ENCODE data around the gene INTS4. TPM values are rescaled to one million over a fixed set of nuclear protein-coding genes. Genes with fewer than 3 reads are reported as not detected.
"Not testable (repeated sequence)": the region's sequence is repeated elsewhere in the genome, so short reads cannot be mapped to it uniquely, and the experiment has no call there.

The INTS4 gene
- total and polyA plus RNA-seq, 2 donors from 2014 or later: 16.7 to 34.6 TPM

DNA sequence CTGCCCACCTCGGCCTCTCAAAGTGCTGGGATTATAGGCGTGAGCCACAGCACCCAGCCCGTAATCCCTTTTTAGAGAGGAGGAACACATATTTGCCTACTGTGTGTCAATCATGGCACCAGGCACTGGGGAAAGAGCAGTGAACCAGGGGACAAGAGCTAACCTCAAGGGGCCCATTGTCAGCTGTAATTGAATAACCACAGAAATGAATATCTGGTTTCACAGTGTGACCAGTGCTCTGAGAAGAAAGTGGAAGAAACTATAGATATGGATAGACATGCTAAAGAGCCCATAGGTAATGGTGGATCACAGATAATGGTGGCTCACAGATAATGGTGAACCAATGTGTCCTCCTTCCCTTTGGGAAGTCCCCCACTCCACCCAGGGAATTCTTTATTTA is 37.2 kb upstream of the INTS4 start:
- Histone ChIP-seq H3K27ac (ENCODE audit: low read depth in 2 of 2, low read length in 2 of 2) (no peak overlapping the region), H3K9me3 (ENCODE audit: control insufficient read depth in 2 of 3, insufficient read depth in 1 of 3, low read length in 3 of 3) (no peaks in the 10 kb centered on the region), H3K36me3 (ENCODE audit: control insufficient read depth in 2 of 3, insufficient read depth in 3 of 3, low read length in 3 of 3) (no peaks in the 10 kb centered on the region), H3K27me3 (ENCODE audit: control insufficient read depth, insufficient read depth, low read length) (no peaks in the 10 kb centered on the region), H3K4me1 (ENCODE audit: control insufficient read depth in 2 of 3, insufficient read depth in 2 of 3, low read depth in 1 of 3, low read length in 3 of 3) (peaks cover 0 to 6% (median 4%) of the 10 kb centered on the region in 3 donors), H3K9ac (ENCODE audit: low read length in 3 of 3) (no peak overlapping the region), H3K4me3 (ENCODE audit: low read length in 3 of 3) (no peak overlapping the region)
- intact Hi-C loops (cut with DNase I): no loop called here
- FAIRE-seq: no peak
- DNase-seq: no peak
- TF ChIP-seq, protein P1, sequence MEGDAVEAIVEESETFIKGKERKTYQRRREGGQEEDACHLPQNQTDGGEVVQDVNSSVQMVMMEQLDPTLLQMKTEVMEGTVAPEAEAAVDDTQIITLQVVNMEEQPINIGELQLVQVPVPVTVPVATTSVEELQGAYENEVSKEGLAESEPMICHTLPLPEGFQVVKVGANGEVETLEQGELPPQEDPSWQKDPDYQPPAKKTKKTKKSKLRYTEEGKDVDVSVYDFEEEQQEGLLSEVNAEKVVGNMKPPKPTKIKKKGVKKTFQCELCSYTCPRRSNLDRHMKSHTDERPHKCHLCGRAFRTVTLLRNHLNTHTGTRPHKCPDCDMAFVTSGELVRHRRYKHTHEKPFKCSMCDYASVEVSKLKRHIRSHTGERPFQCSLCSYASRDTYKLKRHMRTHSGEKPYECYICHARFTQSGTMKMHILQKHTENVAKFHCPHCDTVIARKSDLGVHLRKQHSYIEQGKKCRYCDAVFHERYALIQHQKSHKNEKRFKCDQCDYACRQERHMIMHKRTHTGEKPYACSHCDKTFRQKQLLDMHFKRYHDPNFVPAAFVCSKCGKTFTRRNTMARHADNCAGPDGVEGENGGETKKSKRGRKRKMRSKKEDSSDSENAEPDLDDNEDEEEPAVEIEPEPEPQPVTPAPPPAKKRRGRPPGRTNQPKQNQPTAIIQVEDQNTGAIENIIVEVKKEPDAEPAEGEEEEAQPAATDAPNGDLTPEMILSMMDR (IDR thresholded peaks at IDR 0.05; ENCODE audit: borderline replicate concordance, extremely low read depth, insufficient read depth): no peak

DNA sequence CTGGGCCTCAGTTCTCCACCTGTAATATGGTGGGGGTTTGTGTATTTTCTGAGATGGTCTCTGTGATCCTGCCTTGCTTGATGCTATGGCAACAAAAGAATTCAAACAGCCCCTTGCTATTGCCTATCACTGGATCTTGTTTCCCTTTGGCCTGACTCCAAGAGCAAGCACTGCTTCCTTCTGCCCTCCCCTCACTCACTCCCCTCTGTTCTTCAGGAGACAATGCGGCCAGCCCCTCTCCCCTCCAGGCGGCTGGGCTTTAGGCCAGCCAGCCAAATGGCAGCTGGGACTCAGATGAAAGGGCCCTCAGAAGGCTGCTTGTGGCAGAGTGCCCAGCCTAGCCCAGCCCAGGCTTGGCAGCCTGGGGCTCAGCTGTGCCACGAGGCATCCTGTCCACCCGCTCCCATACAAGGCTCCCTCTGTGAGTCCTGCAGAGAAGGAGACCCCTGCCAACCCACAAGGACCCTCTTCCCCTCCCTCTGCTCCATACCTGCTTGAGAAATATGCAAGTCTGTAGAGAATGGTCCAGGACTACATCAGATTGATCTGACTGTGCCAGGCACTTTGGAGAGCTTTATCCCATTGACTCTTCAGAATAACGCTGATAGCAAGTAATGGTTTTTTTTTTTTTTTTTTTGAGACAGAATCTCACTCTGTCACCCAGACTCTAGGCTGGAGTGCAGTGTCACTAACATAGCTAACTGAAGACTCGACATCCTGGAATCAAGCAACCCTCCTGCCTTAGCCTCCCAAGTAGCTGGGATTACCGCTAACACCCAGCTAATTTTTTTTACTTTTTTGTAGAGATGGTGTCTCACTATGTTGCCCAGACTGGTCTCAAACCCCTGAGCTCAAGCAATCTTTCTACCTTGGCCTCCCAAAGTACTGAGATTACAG is 36.2 kb upstream of the INTS4 start:
- TF ChIP-seq, protein P1 (IDR thresholded peaks at IDR 0.05; ENCODE audit: borderline replicate concordance, extremely low read depth, insufficient read depth): no peak
- Histone ChIP-seq H3K27me3 (ENCODE audit: control insufficient read depth, insufficient read depth, low read length) (no peaks in the 10 kb centered on the region), H3K4me1 (ENCODE audit: control insufficient read depth in 2 of 3, insufficient read depth in 2 of 3, low read depth in 1 of 3, low read length in 3 of 3) (peaks cover 0 to 6% (median 4%) of the 10 kb centered on the region in 3 donors), H3K9ac (ENCODE audit: low read length in 3 of 3) (no peak overlapping the region), H3K4me3 (ENCODE audit: low read length in 3 of 3) (no peak overlapping the region), H3K27ac (ENCODE audit: low read depth in 2 of 2, low read length in 2 of 2) (no peak overlapping the region), H3K36me3 (ENCODE audit: control insufficient read depth in 2 of 3, insufficient read depth in 3 of 3, low read length in 3 of 3) (no peaks in the 10 kb centered on the region), H3K9me3 (ENCODE audit: control insufficient read depth in 2 of 3, insufficient read depth in 1 of 3, low read length in 3 of 3) (no peaks in the 10 kb centered on the region)
- no peak for FAIRE-seq
- intact Hi-C loops (cut with DNase I): no loop called here
- peak; percentile 75 to 96 (median 84) for DNase-seq

DNA sequence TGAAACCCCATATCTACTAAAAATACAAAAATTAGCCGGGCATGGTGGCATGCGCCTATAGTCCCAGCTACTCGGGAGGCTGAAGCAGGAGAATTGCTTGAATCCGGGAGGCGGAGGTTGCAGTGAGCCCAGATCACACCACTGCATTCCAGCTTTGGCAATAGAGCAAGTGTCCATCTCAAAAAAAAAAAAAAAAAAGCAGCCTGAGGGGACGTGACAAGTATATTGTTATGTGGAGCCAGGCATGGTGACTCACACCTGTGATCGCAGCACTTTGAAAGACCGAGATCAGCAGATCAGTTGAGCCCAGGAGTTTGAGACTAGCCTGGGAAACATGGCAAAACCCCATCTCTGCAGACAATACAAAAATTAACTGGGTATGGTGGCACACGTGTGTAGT is 34.0 kb upstream of the INTS4 start:
- H3K4me1 ChIP-seq (ENCODE audit: control insufficient read depth in 2 of 3, insufficient read depth in 2 of 3, low read depth in 1 of 3, low read length in 3 of 3); intact Hi-C loops (cut with DNase I); H3K9ac ChIP-seq (ENCODE audit: low read length in 3 of 3); DNase-seq; H3K4me3 ChIP-seq (ENCODE audit: low read length in 3 of 3); H3K27me3 ChIP-seq (ENCODE audit: control insufficient read depth, insufficient read depth, low read length); FAIRE-seq; H3K9me3 ChIP-seq (ENCODE audit: control insufficient read depth in 2 of 3, insufficient read depth in 1 of 3, low read length in 3 of 3); H3K27ac ChIP-seq (ENCODE audit: low read depth in 2 of 2, low read length in 2 of 2); H3K36me3 ChIP-seq (ENCODE audit: control insufficient read depth in 2 of 3, insufficient read depth in 3 of 3, low read length in 3 of 3): not testable (repeated sequence)

DNA sequence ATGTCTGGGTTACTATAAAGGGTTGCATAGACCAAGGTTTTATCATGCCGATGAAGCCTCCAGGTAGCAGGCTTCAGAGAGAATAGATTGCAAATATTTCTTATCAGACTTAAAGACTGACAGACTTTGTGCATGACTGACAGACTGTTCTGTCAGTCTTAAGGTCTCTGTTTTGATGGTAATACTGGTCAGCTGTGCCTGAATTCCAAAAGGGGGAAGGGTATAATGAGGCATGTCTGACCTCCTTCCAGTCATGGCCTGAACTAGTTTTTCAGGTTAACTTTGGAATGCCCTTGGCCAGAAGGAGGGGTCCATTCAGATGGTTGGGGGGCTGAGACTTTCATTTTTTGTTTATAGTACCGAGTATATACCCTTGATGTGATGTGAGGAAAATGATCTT is 33.3 kb upstream of the INTS4 start:
- intact Hi-C loops (cut with DNase I): no loop called here
- H3K9ac ChIP-seq (ENCODE audit: low read length in 3 of 3): no peak overlapping the region
- FAIRE-seq: no peak

More for the DNA sequence above, 33.3 kb upstream of the INTS4 start:
- TF ChIP-seq, protein P1 (IDR thresholded peaks at IDR 0.05; ENCODE audit: borderline replicate concordance, extremely low read depth, insufficient read depth): no peak
- no peaks in the 10 kb centered on the region for H3K9me3 ChIP-seq (ENCODE audit: control insufficient read depth in 2 of 3, insufficient read depth in 1 of 3, low read length in 3 of 3)
- H3K27me3 ChIP-seq (ENCODE audit: control insufficient read depth, insufficient read depth, low read length): no peaks in the 10 kb centered on the region
- DNase-seq: no peak
- H3K4me1 ChIP-seq (ENCODE audit: control insufficient read depth in 2 of 3, insufficient read depth in 2 of 3, low read depth in 1 of 3, low read length in 3 of 3): peaks cover 0 to 6% (median 4%) of the 10 kb centered on the region in 3 donors
- H3K4me3 ChIP-seq (ENCODE audit: low read length in 3 of 3): no peak overlapping the region
- H3K36me3 ChIP-seq (ENCODE audit: control insufficient read depth in 2 of 3, insufficient read depth in 3 of 3, low read length in 3 of 3): no peaks in the 10 kb centered on the region
- no peak overlapping the region for H3K27ac ChIP-seq (ENCODE audit: low read depth in 2 of 2, low read length in 2 of 2)

All from kidney (tissue), 14 donors.